PC-3 (cell line): Measurements from ENCODE around the gene STEAP1B. TPM values are rescaled to one million over a fixed set of nuclear protein-coding genes. Genes with fewer than 3 reads are reported as not detected.

ENCODE experiments used
- ATAC-seq: fragments of 200-7000 bp; cut with Tn5 transposase; 2 replicates; pipeline ENCODE4 v1.9.1; 2020; ENCODE audit warnings: mild to moderate bottlenecking, moderate library complexity
- BruUV-seq: library from RNA; stranded (reverse); fragments of 400-500 nt; replicated peaks from 2 replicates; lab custom pipeline; 2021; lab: Mats Ljungman, UMichigan
- CTCF ChIA-PET: fragments of 300-600 bp; sonication (Branson Sonifier 250); formaldehyde crosslinking; loops from one replicate; lab custom pipeline; 2022; ENCODE audit warnings: antibody characterized with exemption; lab: Charles Lee
- POLR2A ChIA-PET: fragments of 300-600 bp; sonication (Branson Sonifier 250); formaldehyde crosslinking; loops from one replicate; lab custom pipeline; 2022; ENCODE audit warnings: antibody characterized with exemption; ENCODE audit not compliant: unreplicated experiment; lab: Charles Lee
- DNase-seq: peaks from one replicate; pipeline ENCODE4 v3.0.0-alpha.2; 2015
- H2AFZ ChIP-seq: fragments of 300-600 bp; sonication (generic); 2 replicates; pipeline ENCODE4 v1.6.0; 2016; ENCODE audit warnings: antibody characterized with exemption, low read length
- H3F3A ChIP-seq: fragments of 300-600 bp; sonication (generic); one replicate; pipeline ENCODE4 v1.6.0; 2017; ENCODE audit warnings: antibody characterized with exemption, low read length, control low read depth, mild to moderate bottlenecking; ENCODE audit not compliant: unreplicated experiment
- H3K27ac ChIP-seq: fragments of 300-600 bp; sonication (generic); 2 replicates; pipeline ENCODE4 v1.5.1; 2016; ENCODE audit warnings: mild to moderate bottlenecking, low read length
- H3K27me3 ChIP-seq: fragments of 300-600 bp; sonication (generic); 2 replicates; pipeline ENCODE4 v1.6.1; 2016; ENCODE audit warnings: low read length, mixed read lengths
- H3K36me3 ChIP-seq: fragments of 300-600 bp; sonication (generic); 2 replicates; pipeline ENCODE4 v1.6.1; 2016; ENCODE audit warnings: low read depth, mixed run types, low read length, mixed read lengths
- H3K4me1 ChIP-seq: fragments of 300-600 bp; sonication (generic); 2 replicates; pipeline ENCODE4 v1.5.1; 2016; ENCODE audit warnings: low read length; ENCODE audit not compliant: insufficient read depth
- H3K4me2 ChIP-seq: fragments of 300-600 bp; sonication (generic); 2 replicates; pipeline ENCODE4 v1.6.0; 2016; ENCODE audit warnings: low read length
- H3K4me3 ChIP-seq: fragments of 300-600 bp; sonication (generic); 2 replicates; pipeline ENCODE4 v1.5.1; 2016; ENCODE audit warnings: mild to moderate bottlenecking, low read length, mixed read lengths
- H3K79me2 ChIP-seq: fragments of 300-600 bp; sonication (generic); 2 replicates; pipeline ENCODE4 v1.6.1; 2017; ENCODE audit warnings: low read length, mixed read lengths
- H3K9ac ChIP-seq: fragments of 300-600 bp; sonication (generic); 2 replicates; pipeline ENCODE4 v1.6.0; 2016; ENCODE audit warnings: mild to moderate bottlenecking, low read length
- H3K9me2 ChIP-seq: fragments of 300-600 bp; sonication (generic); replicated peaks from 2 replicates; pipeline ENCODE4 v1.6.1; 2016; ENCODE audit warnings: mixed run types, low read length, mixed read lengths
- H3K9me3 ChIP-seq: fragments of 300-600 bp; sonication (generic); 2 replicates; pipeline ENCODE4 v1.6.1; 2016; ENCODE audit warnings: low read length, mixed read lengths
- H4K20me1 ChIP-seq: fragments of 300-600 bp; sonication (generic); 2 replicates; pipeline ENCODE4 v1.6.1; 2016; ENCODE audit warnings: low read length, mixed read lengths
- CTCF ChIP-seq: fragments of 300-600 bp; sonication (generic); conservative IDR thresholded peaks from 2 replicates; pipeline ENCODE4 v1.5.1; 2017; ENCODE audit warnings: antibody characterized with exemption, low read depth, mild to moderate bottlenecking, low read length
- EZH2 ChIP-seq: fragments of 300-600 bp; sonication (generic); IDR thresholded peaks from one replicate; pipeline ENCODE4 v1.6.1; 2017; ENCODE audit warnings: antibody characterized with exemption, mild to moderate bottlenecking, low read length; ENCODE audit not compliant: unreplicated experiment
- EZH2phosphoT487 ChIP-seq: fragments of 300-600 bp; sonication (generic); IDR thresholded peaks from 2 replicates; pipeline ENCODE4 v1.6.1; 2018; ENCODE audit warnings: mild to moderate bottlenecking, antibody characterized with exemption, low read length, borderline replicate concordance
- intact Hi-C: fragments of 100-400 bp; cut with micrococcal nuclease; formaldehyde crosslinking; loops from 2 replicates; pipeline ENCODE4 v1.9.0; 2023
- total RNA-seq: library from RNA; depleted of rRNA; stranded (reverse); fragments of >200 nt; gene quantifications from 2 replicates; pipeline ENCODE4 v1.2.3, GENCODE V29; 2014

The STEAP1B gene
- total RNA-seq, 1 experiment from 2014 or later = 0.47 TPM

GRCh38 chr7:22543169-22543568 lies 43.2 kb upstream of the STEAP1B start:
- no peaks in the 10 kb centered on the region for H3K36me3 ChIP-seq
- H3K4me2 ChIP-seq = no peak overlapping the region
- TF ChIP-seq EZH2phosphoT487 (no peak), EZH2 (no peak), CTCF (no peak)
- no peak overlapping the region for H3K27ac ChIP-seq
- no peaks in the 10 kb centered on the region for H3K9me2 ChIP-seq
- H4K20me1 ChIP-seq = no peaks in the 10 kb centered on the region
- peaks cover 12% of the 10 kb centered on the region; the same call in 1 of the 2 replicates for H3K27me3 ChIP-seq
- H3K4me1 ChIP-seq = no peaks in the 10 kb centered on the region
- BruUV-seq = no TSS peak
- no peaks in the 10 kb centered on the region for H3K9me3 ChIP-seq
- intact Hi-C loops = no loop called here
- H2AFZ ChIP-seq = no peak overlapping the region
- no peaks in the 10 kb centered on the region for H3K79me2 ChIP-seq
- DNase-seq (no peak), ATAC-seq (no peak)
- ChIA-PET POLR2A (no interaction called here), CTCF (no interaction called here)
- no peak overlapping the region for H3K9ac ChIP-seq
- no peak overlapping the region for H3K4me3 ChIP-seq
- no peaks in the 10 kb centered on the region for H3F3A ChIP-seq

- CTCF ChIA-PET = no interaction called here
- H3K79me2 ChIP-seq = no peaks in the 10 kb centered on the region
- no peaks in the 10 kb centered on the region for H4K20me1 ChIP-seq
- H3K4me2 ChIP-seq = no peak overlapping the region
- H3K9me2 ChIP-seq = no peaks in the 10 kb centered on the region
- BruUV-seq = no TSS peak
- H3K27ac ChIP-seq = no peak overlapping the region
- no peaks in the 10 kb centered on the region for H3F3A ChIP-seq
- no peak overlapping the region for H3K9ac ChIP-seq
- no peak overlapping the region for H3K4me3 ChIP-seq
- no peaks in the 10 kb centered on the region for H3K9me3 ChIP-seq
- DNase-seq = no peak
- H2AFZ ChIP-seq = no peak overlapping the region
- no peak for TF ChIP-seq EZH2
- no peak for TF ChIP-seq CTCF
- TF ChIP-seq EZH2phosphoT487 = no peak
- intact Hi-C loops = no loop called here
- no peaks in the 10 kb centered on the region for H3K36me3 ChIP-seq
- no peaks in the 10 kb centered on the region for H3K4me1 ChIP-seq
- POLR2A ChIA-PET = no interaction called here
- H3K27me3 ChIP-seq = peaks cover 9% of the 10 kb centered on the region; the same call in 1 of the 2 replicates
- ATAC-seq = no peak
Observed at GRCh38 chr7:22542669-22543068, 42.7 kb upstream of the STEAP1B start.

- H3K4me3 ChIP-seq = no peak overlapping the region
- CTCF ChIA-PET = no interaction called here
- no TSS peak for BruUV-seq
Observed at GRCh38 chr7:22542254-22542653, 42.3 kb upstream of the STEAP1B start.

More at GRCh38 chr7:22542254-22542653, 42.3 kb upstream of the STEAP1B start:
- POLR2A ChIA-PET = no interaction called here
- Histone ChIP-seq H3K9me3 (no peaks in the 10 kb centered on the region), H3K79me2 (no peaks in the 10 kb centered on the region), H3K4me2 (no peak overlapping the region), H2AFZ (no peak overlapping the region), H3K9ac (no peak overlapping the region), H3K4me1 (no peaks in the 10 kb centered on the region), H3K9me2 (no peaks in the 10 kb centered on the region), H3K27me3 (peaks cover 8% of the 10 kb centered on the region; the same call in 1 of the 2 replicates), H3K27ac (no peak overlapping the region), H3F3A (no peaks in the 10 kb centered on the region), H3K36me3 (no peaks in the 10 kb centered on the region), H4K20me1 (no peaks in the 10 kb centered on the region)
- intact Hi-C loops = no loop called here
- DNase-seq (no peak), ATAC-seq (no peak)
- no peak for TF ChIP-seq CTCF
- no peak for TF ChIP-seq EZH2phosphoT487
- TF ChIP-seq EZH2 = no peak
